H1 (cell line): ENCODE results near the gene FOXD4L6. TPM values are rescaled to one million over a fixed set of nuclear protein-coding genes. Genes with fewer than 3 reads are reported as not detected.
"Not testable (repeated sequence)": the region's sequence is repeated elsewhere in the genome, so short reads cannot be mapped to it uniquely, and the experiment has no call there.

Experiments
- CTCF ChIA-PET: fragments of 300-600 bp; sonication (Branson Sonifier 250); formaldehyde crosslinking; loops from one replicate; lab custom pipeline; 2021; ENCODE audit not compliant: partially characterized antibody; lab: Charles Lee
- POLR2A ChIA-PET: fragments of 300-600 bp; sonication (Branson Sonifier 250); formaldehyde crosslinking; loops from one replicate; lab custom pipeline; 2021; ENCODE audit warnings: inconsistent platforms; ENCODE audit not compliant: partially characterized antibody; lab: Charles Lee
- DNase-seq, 2 experiments: peaks; one replicate each; pipeline versions ENCODE4 v3.0.0 to v3.0.0-alpha.2; 2010 to 2022; ENCODE audit warnings: low spot score in 2 of 2, low read depth in 1 of 2, mixed read lengths in 1 of 2
- FAIRE-seq: peaks from 2 replicates; lab custom pipeline; 2011; peaks lifted over from hg19 to GRCh38; lab: Jason Lieb, UNC
- H2AFZ ChIP-seq: 2 replicates; pipeline ENCODE4 v1.8.1; 2012; ENCODE audit warnings: low read length, inconsistent platforms
- H2AK5ac ChIP-seq: 2 replicates; pipeline ENCODE4 v1.6.1; 2013; ENCODE audit warnings: low read depth, low read length
- H2BK120ac ChIP-seq: replicated peaks from 2 replicates; pipeline ENCODE3; 2013; ENCODE audit warnings: low read depth, low read length, inconsistent platforms
- H2BK12ac ChIP-seq: 2 replicates; pipeline ENCODE4 v1.6.1; 2013; ENCODE audit warnings: low read depth, low read length
- H2BK15ac ChIP-seq: 2 replicates; pipeline ENCODE4 v1.6.1; 2013; ENCODE audit warnings: low read length
- H2BK20ac ChIP-seq: 2 replicates; pipeline ENCODE4 v1.6.1; 2013; ENCODE audit warnings: low read length
- H2BK5ac ChIP-seq: 2 replicates; pipeline ENCODE4 v1.6.1; 2013; ENCODE audit warnings: low read depth, low read length
- H3K14ac ChIP-seq: 2 replicates; pipeline ENCODE4 v1.6.1; 2013; ENCODE audit warnings: inconsistent platforms; ENCODE audit not compliant: insufficient read length
- H3K18ac ChIP-seq: 2 replicates; pipeline ENCODE4 v1.6.1; 2013; ENCODE audit warnings: low read length; ENCODE audit errors: extremely low read depth
- H3K23ac ChIP-seq: 2 replicates; pipeline ENCODE4 v1.6.1; 2013; ENCODE audit warnings: inconsistent platforms; ENCODE audit not compliant: insufficient read length
- H3K23me2 ChIP-seq: 2 replicates; pipeline ENCODE4 v1.6.1; 2013; ENCODE audit warnings: low read depth, low read length
- H3K27ac ChIP-seq: 2 replicates; pipeline ENCODE4 v1.6.1; 2011; ENCODE audit warnings: low read depth, low read length, inconsistent platforms
- H3K27me3 ChIP-seq, 4 experiments: replicated peaks in 1 of 4; 1 replicate in 1 of 4; 2 replicates in 3 of 4; pipeline versions ENCODE4 v1.6.1 to v1.8.1; 2011 to 2013; ENCODE audit warnings: low read length in 3 of 4, mild to moderate bottlenecking in 3 of 4, inconsistent platforms in 2 of 4, mixed read lengths in 2 of 4, moderate library complexity in 1 of 4; ENCODE audit not compliant: control insufficient read depth in 3 of 4, insufficient read depth in 3 of 4; ENCODE audit errors: extremely low read depth in 1 of 4
- H3K36me3 ChIP-seq, 4 experiments: 2 replicates each; pipeline versions ENCODE4 v1.6.1 to v1.8.1; 2011 to 2013; ENCODE audit warnings: mild to moderate bottlenecking in 4 of 4, low read length in 3 of 4, moderate library complexity in 2 of 4, control low read depth in 1 of 4, inconsistent platforms in 1 of 4; ENCODE audit not compliant: insufficient read depth in 4 of 4, control insufficient read depth in 2 of 4
- H3K4ac ChIP-seq: replicated peaks from 2 replicates; pipeline ENCODE3; 2013; ENCODE audit warnings: low read length, low read depth, mixed read lengths, inconsistent platforms; ENCODE audit not compliant: insufficient read length
- H3K4me1 ChIP-seq, 4 experiments: replicated peaks in 1 of 4; 1 replicate in 1 of 4; 2 replicates in 3 of 4; pipeline versions ENCODE4 v1.6.1 to v1.8.1; 2011 to 2013; ENCODE audit warnings: low read length in 3 of 4, inconsistent platforms in 2 of 4, mixed read lengths in 1 of 4; ENCODE audit not compliant: insufficient read depth in 4 of 4, control insufficient read depth in 3 of 4
- H3K4me2 ChIP-seq, 2 experiments: 2 replicates each; pipeline versions ENCODE4 v1.6.1 to v1.8.1; 2011 to 2013; ENCODE audit warnings: low read depth in 2 of 2, low read length in 2 of 2, control low read depth in 1 of 2, inconsistent platforms in 1 of 2, mild to moderate bottlenecking in 1 of 2; ENCODE audit not compliant: insufficient read depth in 1 of 2
- H3K4me3 ChIP-seq, 4 experiments: fragments of 200-600, 300-600 bp in 1 of 4; sonication (generic), shearing (Covaris generic), sonication (Bioruptor Twin) in 1 of 4; 2 replicates each; pipeline versions ENCODE4 v1.5.1 to v1.8.1; 2011 to 2016; ENCODE audit warnings: low read length in 4 of 4, low read depth in 3 of 4, control low read depth in 2 of 4, inconsistent platforms in 2 of 4, mild to moderate bottlenecking in 2 of 4, mixed read lengths in 1 of 4, moderate library complexity in 1 of 4; ENCODE audit not compliant: insufficient read depth in 2 of 4; ENCODE audit errors: extremely low read depth in 1 of 4
- H3K56ac ChIP-seq: replicated peaks from 2 replicates; pipeline ENCODE3; 2013; ENCODE audit warnings: low read depth, mild to moderate bottlenecking, mixed read lengths, low read length, inconsistent platforms; ENCODE audit not compliant: insufficient read length
- H3K79me1 ChIP-seq: 2 replicates; pipeline ENCODE4 v1.6.1; 2013; ENCODE audit warnings: low read depth, low read length, control low read depth
- H3K79me2 ChIP-seq, 2 experiments: 2 replicates each; pipeline versions ENCODE4 v1.6.1 to v1.8.1; 2012 to 2013; ENCODE audit warnings: low read length in 2 of 2, mild to moderate bottlenecking in 2 of 2, inconsistent platforms in 1 of 2; ENCODE audit not compliant: insufficient read depth in 2 of 2, control insufficient read depth in 1 of 2
- H3K9ac ChIP-seq, 4 experiments: replicated peaks in 1 of 4; 1 replicate in 1 of 4; 2 replicates in 3 of 4; pipeline versions ENCODE4 v1.6.1 to v1.8.1; 2011 to 2013; ENCODE audit warnings: low read depth in 3 of 4, low read length in 3 of 4, control low read depth in 2 of 4, mild to moderate bottlenecking in 2 of 4, moderate library complexity in 2 of 4, inconsistent platforms in 1 of 4; ENCODE audit errors: extremely low read depth in 1 of 4
- H3K9me3 ChIP-seq, 2 experiments: 2 replicates each; pipeline versions ENCODE4 v1.6.1 to v1.8.1; 2012 to 2013; ENCODE audit warnings: mild to moderate bottlenecking in 2 of 2, moderate library complexity in 2 of 2, control low read depth in 1 of 2, inconsistent platforms in 1 of 2, low read depth in 1 of 2, low read length in 1 of 2, mixed read lengths in 1 of 2; ENCODE audit not compliant: insufficient read depth in 2 of 2
- H4K20me1 ChIP-seq, 2 experiments: replicated peaks in 1 of 2; 2 replicates each; pipeline versions ENCODE3 to v1.8.1; 2011 to 2013; ENCODE audit warnings: inconsistent platforms in 2 of 2, low read length in 2 of 2, mild to moderate bottlenecking in 1 of 2; ENCODE audit not compliant: insufficient read depth in 2 of 2, control insufficient read depth in 1 of 2
- H4K5ac ChIP-seq: 2 replicates; pipeline ENCODE4 v1.6.1; 2013; ENCODE audit warnings: low read length, low read depth, mixed read lengths, inconsistent platforms; ENCODE audit not compliant: insufficient read length
- H4K8ac ChIP-seq: 2 replicates; pipeline ENCODE4 v1.8.0; 2013; ENCODE audit warnings: mild to moderate bottlenecking, moderate library complexity, low read length, inconsistent platforms; ENCODE audit not compliant: insufficient read depth; ENCODE audit errors: extremely low read depth
- H4K91ac ChIP-seq: replicated peaks from 2 replicates; pipeline ENCODE3; 2013; ENCODE audit warnings: low read length, mixed read lengths, inconsistent platforms; ENCODE audit not compliant: insufficient read length
- WGBS, 2 experiments: shearing (Covaris generic) in 1 of 2; methylation state at CpG; one replicate each; pipeline versions ENCODE4 v1.1.6 to v1.1.7; 2013 to 2015; ENCODE audit warnings: low lambda C conversion rate in 2 of 2, mixed read lengths in 2 of 2, inconsistent platforms in 1 of 2, low coverage in 1 of 2, missing lambda C conversion rate in 1 of 2; ENCODE audit not compliant: insufficient replicate concordance in 2 of 2, insufficient coverage in 1 of 2, insufficient read length in 1 of 2; ENCODE audit errors: extremely low coverage in 1 of 2, missing lambda C conversion rate in 1 of 2; 5-methylcytosine and 5-hydroxymethylcytosine counted together
- polyA plus RNA-seq, 7 experiments: library from polyadenylated mRNA; depleted of rRNA in 3 of 7; stranded (reverse) in 5 of 7; unstranded in 2 of 7; fragments of >200 nt in 5 of 7; fragments of 200-250 nt in 2 of 7; gene quantifications; 1 replicate in 5 of 7; 2 replicates in 1 of 7; 4 replicates in 1 of 7; pipeline versions ENCODE4 v1.2.1 to v1.2.3, GENCODE V29; 2011 to 2013; ENCODE audit warnings: missing spikeins in 2 of 7, mixed read lengths in 2 of 7
- total RNA-seq: library from RNA; stranded (reverse); fragmentation: NEBNext Ultra II Directional; extraction: Animal tissue kit (Norgen Biotek cat#: 25700); gene quantifications from 2 replicates; pipeline ENCODE4 v1.2.1, GENCODE V29; 2021

Gene FOXD4L6
- total and polyA plus RNA-seq, 2 of the 8 experiments (the other 6 are each of a cell fraction or from before 2014, with no cell fraction given) = 0.13 TPM; not detected in 1

DNA sequence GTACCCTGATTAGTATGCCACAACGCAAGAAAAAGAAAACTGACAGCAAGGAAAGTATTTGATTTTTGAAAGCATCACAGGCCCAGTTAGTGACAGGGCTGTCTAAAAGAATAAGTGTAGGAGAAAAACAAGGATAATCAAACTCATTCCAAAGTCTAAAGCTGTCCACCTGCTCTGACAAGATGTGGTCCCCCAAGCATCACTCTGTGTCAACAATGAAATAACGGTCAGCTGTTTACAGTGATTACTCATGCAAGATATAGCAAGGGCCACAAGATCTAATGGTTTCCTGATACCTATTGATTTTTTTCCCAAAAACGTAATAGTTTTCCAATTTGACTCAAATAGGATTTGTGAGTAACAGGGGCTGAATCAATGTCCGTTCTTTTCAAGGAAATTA lies 46.5 kb upstream of the FOXD4L6 start:
- H2AFZ ChIP-seq, H3K4me1 ChIP-seq, H3K4me2 ChIP-seq, H3K9me3 ChIP-seq, H3K4me3 ChIP-seq, H2BK120ac ChIP-seq, H3K56ac ChIP-seq, H3K18ac ChIP-seq, H3K36me3 ChIP-seq, H2BK5ac ChIP-seq, H3K79me2 ChIP-seq, H4K20me1 ChIP-seq, H3K9ac ChIP-seq, H2BK12ac ChIP-seq, H3K27ac ChIP-seq, H2AK5ac ChIP-seq, DNase-seq, FAIRE-seq, H3K23ac ChIP-seq, H3K14ac ChIP-seq, POLR2A ChIA-PET, H3K27me3 ChIP-seq, H4K91ac ChIP-seq, H2BK20ac ChIP-seq, H4K5ac ChIP-seq, H4K8ac ChIP-seq, CTCF ChIA-PET, H3K23me2 ChIP-seq, H3K79me1 ChIP-seq, H2BK15ac ChIP-seq, H3K4ac ChIP-seq: not testable (repeated sequence)
- WGBS, 2 experiments = 100% methylated on average over 1 of the region's 4 CpGs; no CpG with 5 or more reads in 1 of the 2 experiments

DNA sequence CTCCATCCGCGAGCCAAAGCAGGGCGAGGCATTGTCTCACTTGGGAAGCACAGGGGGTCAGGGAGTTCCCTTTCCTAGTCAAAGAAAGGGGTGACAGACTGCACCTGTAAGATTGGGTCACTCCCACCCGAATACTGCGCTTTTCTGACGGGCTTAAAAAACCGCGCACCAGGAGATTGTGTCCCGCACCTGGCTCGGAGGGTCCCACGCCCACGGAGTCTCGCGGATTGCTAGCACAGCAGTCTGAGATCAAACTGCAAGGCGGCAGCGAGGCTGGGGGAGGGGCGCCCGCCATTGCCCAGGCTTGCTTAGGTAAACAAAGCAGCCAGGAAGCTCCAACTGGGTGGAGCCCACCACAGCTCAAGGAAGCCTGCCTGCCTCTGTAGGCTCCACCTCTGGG lies 21.6 kb upstream of the FOXD4L6 start:
- CTCF ChIA-PET, H4K91ac ChIP-seq, H3K36me3 ChIP-seq, H2AFZ ChIP-seq, H3K4me1 ChIP-seq, H3K27ac ChIP-seq, H3K56ac ChIP-seq, H2BK120ac ChIP-seq, H2BK5ac ChIP-seq, H3K27me3 ChIP-seq, H3K9ac ChIP-seq, H3K79me1 ChIP-seq, H3K4ac ChIP-seq, H4K8ac ChIP-seq, H3K4me2 ChIP-seq, H3K23me2 ChIP-seq, H4K20me1 ChIP-seq, H3K9me3 ChIP-seq, H3K23ac ChIP-seq, H3K4me3 ChIP-seq, H2BK12ac ChIP-seq, H3K14ac ChIP-seq, POLR2A ChIA-PET, H3K18ac ChIP-seq, H2BK15ac ChIP-seq, H4K5ac ChIP-seq, H2AK5ac ChIP-seq, H3K79me2 ChIP-seq, H2BK20ac ChIP-seq, FAIRE-seq: not testable (repeated sequence)
- DNase-seq = peak in 1 of 2 experiments; percentile 74
- WGBS, 2 experiments = 38% methylated on average over 11 of the region's 18 CpGs; no CpG with 5 or more reads in 1 of the 2 experiments
